ENCODE results near the gene PRRT1. TPM values are rescaled to one million over a fixed set of nuclear protein-coding genes. Genes with fewer than 3 reads are reported as not detected.

PRRT1 gene
- polyA plus RNA-seq, 1 donor (not counting 4 experiments of a cell fraction or from before 2014, with no cell fraction given), result 0.09 TPM

DNA sequence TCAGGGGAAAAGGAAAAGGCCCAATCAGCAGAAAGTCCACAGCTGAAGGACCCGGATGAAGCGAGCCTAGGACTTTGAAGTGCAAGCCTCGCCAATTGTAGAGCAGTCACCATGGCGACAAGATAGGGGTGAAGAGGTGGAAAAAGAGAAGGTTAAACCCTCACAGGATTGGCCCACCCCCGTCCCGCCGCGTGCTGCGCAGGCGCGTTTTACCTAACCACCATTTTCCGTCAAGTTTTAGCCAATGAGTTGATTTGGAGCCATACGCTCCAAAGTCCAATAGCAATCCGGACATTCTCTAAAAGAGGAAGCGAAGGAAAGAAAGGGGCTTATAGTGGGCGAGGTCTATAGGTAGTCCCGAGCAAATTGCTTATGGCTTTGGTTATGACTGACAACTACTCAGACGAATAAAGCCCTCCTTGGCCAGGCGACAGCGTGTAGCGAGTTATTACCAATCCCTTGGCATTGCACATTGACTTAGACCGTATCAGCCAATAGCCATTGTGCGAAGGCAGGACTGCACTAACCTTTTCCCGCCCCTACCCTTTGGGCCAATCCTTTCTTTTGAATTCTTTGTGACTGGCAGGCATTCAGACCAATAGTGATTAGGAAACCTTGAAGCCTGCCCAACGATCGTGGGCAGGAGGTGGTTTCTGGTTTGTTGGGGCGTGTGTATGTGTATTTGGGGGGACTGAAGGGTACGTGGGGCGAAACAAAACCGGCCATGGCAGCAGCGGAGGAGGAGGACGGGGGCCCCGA is 26.2 kb upstream of the PRRT1 start, which contains the start of gene RNF5:
Gene RNF5, plus strand, starts transcription at position 618 of the 759 bp plus-strand sequence. Its CDS starts 107 bp downstream, at position 725.
- Histone ChIP-seq H3K9me1 (ENCODE audit: control insufficient read depth, extremely low read depth, insufficient read depth, low read length) (no peaks in the 10 kb centered on the region), H2AFZ (ENCODE audit: control insufficient read depth, low read length) (peak within 1 kb of the TSS; percentile 78), H3K36me3 (ENCODE audit: control insufficient read depth in 2 of 2, extremely low read depth in 1 of 2, insufficient read depth in 2 of 2, low read length in 2 of 2) (peaks cover 6 to 10% of the 10 kb centered on the region in 2 experiments), H3K4me2 (ENCODE audit: control insufficient read depth, extremely low read depth, insufficient read depth, low read depth, low read length) (peak within 1 kb of the TSS; percentile 93), H3K9ac (ENCODE audit: control insufficient read depth, extremely low read depth, insufficient read depth, low read length) (peak within 1 kb of the TSS; percentile 90), H3K4me1 (ENCODE audit: control insufficient read depth, extremely low read depth, insufficient read depth, low read length) (peaks cover 40% of the 10 kb centered on the region), H3K27ac (ENCODE audit: control insufficient read depth, insufficient read depth, low read length) (peak within 1 kb of the TSS; percentile 97), H3K79me2 (ENCODE audit: control insufficient read depth, insufficient read depth, low read length) (peaks cover 27% of the 10 kb centered on the region), H4K20me1 (ENCODE audit: control insufficient read depth, extremely low read depth, insufficient read depth, low read length) (no peaks in the 10 kb centered on the region), H3K4me3 (ENCODE audit: control insufficient read depth in 2 of 3, extremely low read depth in 1 of 3, insufficient read depth in 2 of 3, low read depth in 1 of 3, low read length in 3 of 3) (peak within 1 kb of the TSS; percentile 87 to 95 (median 90)), H3K9me3 (ENCODE audit: control insufficient read depth, low read depth, low read length) (no peaks in the 10 kb centered on the region), H3K27me3 (ENCODE audit: control insufficient read depth, extremely low read depth, insufficient read depth, low read length) (no peaks in the 10 kb centered on the region)
- TF ChIP-seq, protein P1, sequence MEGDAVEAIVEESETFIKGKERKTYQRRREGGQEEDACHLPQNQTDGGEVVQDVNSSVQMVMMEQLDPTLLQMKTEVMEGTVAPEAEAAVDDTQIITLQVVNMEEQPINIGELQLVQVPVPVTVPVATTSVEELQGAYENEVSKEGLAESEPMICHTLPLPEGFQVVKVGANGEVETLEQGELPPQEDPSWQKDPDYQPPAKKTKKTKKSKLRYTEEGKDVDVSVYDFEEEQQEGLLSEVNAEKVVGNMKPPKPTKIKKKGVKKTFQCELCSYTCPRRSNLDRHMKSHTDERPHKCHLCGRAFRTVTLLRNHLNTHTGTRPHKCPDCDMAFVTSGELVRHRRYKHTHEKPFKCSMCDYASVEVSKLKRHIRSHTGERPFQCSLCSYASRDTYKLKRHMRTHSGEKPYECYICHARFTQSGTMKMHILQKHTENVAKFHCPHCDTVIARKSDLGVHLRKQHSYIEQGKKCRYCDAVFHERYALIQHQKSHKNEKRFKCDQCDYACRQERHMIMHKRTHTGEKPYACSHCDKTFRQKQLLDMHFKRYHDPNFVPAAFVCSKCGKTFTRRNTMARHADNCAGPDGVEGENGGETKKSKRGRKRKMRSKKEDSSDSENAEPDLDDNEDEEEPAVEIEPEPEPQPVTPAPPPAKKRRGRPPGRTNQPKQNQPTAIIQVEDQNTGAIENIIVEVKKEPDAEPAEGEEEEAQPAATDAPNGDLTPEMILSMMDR (optimal IDR thresholded peaks at IDR 0.05 in 1 of 3, IDR thresholded peaks at IDR 0.05 in 1 of 3, conservative IDR thresholded peaks at IDR 0.05 in 1 of 3; ENCODE audit: extremely low read depth in 1 of 3, insufficient read depth in 2 of 3, low read length in 3 of 3), result no peak
- TF ChIP-seq EZH2 (IDR thresholded peaks at IDR 0.05; ENCODE audit: low read length), result no peak
- FAIRE-seq (peak; percentile 66), DNase-seq (ENCODE audit: low read depth, low spot score) (peak; percentile 97)
- dilution Hi-C loops (cut with MboI; ENCODE audit: extremely low pct_ligation_motif_present, low sequenced_read_pairs), result no loop called here

GRCh38 chr6:32177183-32177787 is 25.5 kb upstream of the PRRT1 start:
- H3K27me3 ChIP-seq (ENCODE audit: control insufficient read depth, extremely low read depth, insufficient read depth, low read length), result no peaks in the 10 kb centered on the region
- no peaks in the 10 kb centered on the region for H3K9me3 ChIP-seq (ENCODE audit: control insufficient read depth, low read depth, low read length)
- TF ChIP-seq, protein P1 (optimal IDR thresholded peaks at IDR 0.05 in 1 of 3, IDR thresholded peaks at IDR 0.05 in 1 of 3, conservative IDR thresholded peaks at IDR 0.05 in 1 of 3; ENCODE audit: extremely low read depth in 1 of 3, insufficient read depth in 2 of 3, low read length in 3 of 3), result no peak
- no peak for TF ChIP-seq EZH2 (IDR thresholded peaks at IDR 0.05; ENCODE audit: low read length)
- peak overlapping the region; percentile 76 to 95 (median 87) for H3K4me3 ChIP-seq (ENCODE audit: control insufficient read depth in 2 of 3, extremely low read depth in 1 of 3, insufficient read depth in 2 of 3, low read depth in 1 of 3, low read length in 3 of 3)
- no peak for DNase-seq (ENCODE audit: low read depth, low spot score)
- H4K20me1 ChIP-seq (ENCODE audit: control insufficient read depth, extremely low read depth, insufficient read depth, low read length), result no peaks in the 10 kb centered on the region
- H3K9ac ChIP-seq (ENCODE audit: control insufficient read depth, extremely low read depth, insufficient read depth, low read length), result peak overlapping the region; percentile 90
- peak overlapping the region; percentile 93 for H3K4me2 ChIP-seq (ENCODE audit: control insufficient read depth, extremely low read depth, insufficient read depth, low read depth, low read length)
- no peak for FAIRE-seq
- H2AFZ ChIP-seq (ENCODE audit: control insufficient read depth, low read length), result peak overlapping the region; percentile 72
- peak overlapping the region; percentile 97 for H3K27ac ChIP-seq (ENCODE audit: control insufficient read depth, insufficient read depth, low read length)
- peaks cover 30% of the 10 kb centered on the region for H3K79me2 ChIP-seq (ENCODE audit: control insufficient read depth, insufficient read depth, low read length)
- dilution Hi-C loops (cut with MboI; ENCODE audit: extremely low pct_ligation_motif_present, low sequenced_read_pairs), result no loop called here
- H3K36me3 ChIP-seq (ENCODE audit: control insufficient read depth in 2 of 2, extremely low read depth in 1 of 2, insufficient read depth in 2 of 2, low read length in 2 of 2), result peaks cover 3 to 10% of the 10 kb centered on the region in 2 experiments
- H3K9me1 ChIP-seq (ENCODE audit: control insufficient read depth, extremely low read depth, insufficient read depth, low read length), result no peaks in the 10 kb centered on the region
- peaks cover 47% of the 10 kb centered on the region for H3K4me1 ChIP-seq (ENCODE audit: control insufficient read depth, extremely low read depth, insufficient read depth, low read length)
